HUES48 (cell line): Measurements from ENCODE around the gene TES.

ENCODE experiments used
- H3K27ac ChIP-seq: one replicate; pipeline ENCODE4 v1.7.0; 2013; ENCODE audit warnings: low read depth, low read length, inconsistent platforms
- H3K27me3 ChIP-seq: 2 replicates; pipeline ENCODE4 v1.6.1; 2013; ENCODE audit warnings: mild to moderate bottlenecking, low read length; ENCODE audit not compliant: control insufficient read depth, insufficient read depth
- H3K36me3 ChIP-seq: 2 replicates; pipeline ENCODE4 v1.6.1; 2013; ENCODE audit warnings: low read length; ENCODE audit not compliant: control insufficient read depth, insufficient read depth
- H3K4me1 ChIP-seq: 2 replicates; pipeline ENCODE4 v1.6.1; 2013; ENCODE audit warnings: mild to moderate bottlenecking, low read length; ENCODE audit not compliant: control insufficient read depth, insufficient read depth
- H3K4me3 ChIP-seq: 2 replicates; pipeline ENCODE4 v1.5.1; 2013; ENCODE audit warnings: mild to moderate bottlenecking, low read depth, low read length
- H3K9ac ChIP-seq: 2 replicates; pipeline ENCODE4 v1.6.1; 2013; ENCODE audit warnings: mild to moderate bottlenecking, low read depth, low read length, moderate library complexity
- H3K9me3 ChIP-seq: 2 replicates; pipeline ENCODE4 v1.6.1; 2013; ENCODE audit warnings: low read length; ENCODE audit not compliant: control insufficient read depth, insufficient read depth

Gene TES

GRCh38 chr7:116211913-116212596 lies 1.7 kb downstream of the TES start:
- Histone ChIP-seq H3K4me3 (peak overlapping the region; percentile 93), H3K36me3 (no peaks in the 10 kb centered on the region), H3K4me1 (peaks cover 12% of the 10 kb centered on the region; the same call in 1 of the 2 replicates), H3K27me3 (peaks cover 17% of the 10 kb centered on the region), H3K9ac (no peak overlapping the region; the same call in 1 of the 2 replicates), H3K9me3 (no peaks in the 10 kb centered on the region), H3K27ac (peak overlapping the region; percentile 84)

- Histone ChIP-seq H3K4me3 (no peak overlapping the region), H3K36me3 (no peaks in the 10 kb centered on the region), H3K27me3 (peaks cover 17% of the 10 kb centered on the region), H3K9me3 (no peaks in the 10 kb centered on the region), H3K27ac (no peak overlapping the region), H3K4me1 (peaks cover 12% of the 10 kb centered on the region; the same call in 1 of the 2 replicates), H3K9ac (no peak overlapping the region)
Measured at GRCh38 chr7:116212869-116213268, 2.5 kb downstream of the TES start.

- no peaks in the 10 kb centered on the region for H3K36me3 ChIP-seq
- peaks cover 17% of the 10 kb centered on the region for H3K27me3 ChIP-seq
- H3K4me3 ChIP-seq: no peak overlapping the region
- H3K27ac ChIP-seq: no peak overlapping the region
- H3K9me3 ChIP-seq: no peaks in the 10 kb centered on the region
- H3K9ac ChIP-seq: no peak overlapping the region
- H3K4me1 ChIP-seq: peaks cover 12% of the 10 kb centered on the region; the same call in 1 of the 2 replicates
Measured at GRCh38 chr7:116213361-116214130, 3.2 kb downstream of the TES start.

- H3K9ac ChIP-seq: no peak overlapping the region
- no peak overlapping the region for H3K4me3 ChIP-seq
- peaks cover 10% of the 10 kb centered on the region for H3K27me3 ChIP-seq
- no peaks in the 10 kb centered on the region for H3K9me3 ChIP-seq
- no peak overlapping the region for H3K27ac ChIP-seq
- H3K36me3 ChIP-seq: no peaks in the 10 kb centered on the region
- H3K4me1 ChIP-seq: peaks cover 12% of the 10 kb centered on the region; the same call in 1 of the 2 replicates
Measured at GRCh38 chr7:116214921-116215320, 4.6 kb downstream of the TES start.

- Histone ChIP-seq H3K4me3 (no peak overlapping the region), H3K9ac (no peak overlapping the region), H3K9me3 (no peaks in the 10 kb centered on the region), H3K4me1 (peaks cover 12% of the 10 kb centered on the region; the same call in 1 of the 2 replicates), H3K27me3 (peaks cover 10% of the 10 kb centered on the region), H3K27ac (no peak overlapping the region), H3K36me3 (no peaks in the 10 kb centered on the region)
Measured at GRCh38 chr7:116215551-116215950, 5.2 kb downstream of the TES start.

- no peaks in the 10 kb centered on the region for H3K9me3 ChIP-seq
- H3K9ac ChIP-seq: no peak overlapping the region
- H3K27ac ChIP-seq: no peak overlapping the region
- no peak overlapping the region for H3K4me3 ChIP-seq
- H3K36me3 ChIP-seq: no peaks in the 10 kb centered on the region
- H3K4me1 ChIP-seq: peaks cover 12% of the 10 kb centered on the region; the same call in 1 of the 2 replicates
- peaks cover 4% of the 10 kb centered on the region for H3K27me3 ChIP-seq
Measured at GRCh38 chr7:116216956-116217571, 6.7 kb downstream of the TES start.

GRCh38 chr7:116218051-116218645 lies 7.8 kb downstream of the TES start:
- H3K27me3 ChIP-seq: no peaks in the 10 kb centered on the region
- H3K9ac ChIP-seq: no peak overlapping the region
- no peaks in the 10 kb centered on the region for H3K9me3 ChIP-seq
- no peak overlapping the region for H3K4me3 ChIP-seq
- H3K36me3 ChIP-seq: no peaks in the 10 kb centered on the region
- peaks cover 15% of the 10 kb centered on the region; the same call in 1 of the 2 replicates for H3K4me1 ChIP-seq
- no peak overlapping the region for H3K27ac ChIP-seq

- H3K27me3 ChIP-seq: no peaks in the 10 kb centered on the region
- H3K27ac ChIP-seq: no peak overlapping the region
- no peak overlapping the region for H3K9ac ChIP-seq
- no peak overlapping the region for H3K4me3 ChIP-seq
- peaks cover 15% of the 10 kb centered on the region; the same call in 1 of the 2 replicates for H3K4me1 ChIP-seq
- H3K9me3 ChIP-seq: no peaks in the 10 kb centered on the region
- no peaks in the 10 kb centered on the region for H3K36me3 ChIP-seq
Measured at GRCh38 chr7:116218747-116219146, 8.4 kb downstream of the TES start.

GRCh38 chr7:116219288-116219687 lies 8.9 kb downstream of the TES start:
- Histone ChIP-seq H3K9me3 (no peaks in the 10 kb centered on the region), H3K27me3 (no peaks in the 10 kb centered on the region), H3K4me3 (no peak overlapping the region), H3K9ac (no peak overlapping the region), H3K27ac (no peak overlapping the region), H3K36me3 (no peaks in the 10 kb centered on the region), H3K4me1 (peaks cover 15% of the 10 kb centered on the region; the same call in 1 of the 2 replicates)

GRCh38 chr7:116219834-116220233 lies 9.5 kb downstream of the TES start:
- no peak overlapping the region for H3K4me3 ChIP-seq
- no peak overlapping the region for H3K9ac ChIP-seq
- peaks cover 18% of the 10 kb centered on the region; the same call in 1 of the 2 replicates for H3K4me1 ChIP-seq
- no peaks in the 10 kb centered on the region for H3K27me3 ChIP-seq
- H3K36me3 ChIP-seq: no peaks in the 10 kb centered on the region
- no peak overlapping the region for H3K27ac ChIP-seq
- H3K9me3 ChIP-seq: no peaks in the 10 kb centered on the region
